K562 (cell line): Measurements from ENCODE around the gene HPSE2. TPM values are rescaled to one million over a fixed set of nuclear protein-coding genes. Genes with fewer than 3 reads are reported as not detected.

ENCODE experiments used
- microRNA-seq: library from miRNA; unstranded; fragments of <30 nt; microRNA quantifications from one replicate; pipeline ENCODE4, GENCODE V29; 2018; ENCODE audit warnings: borderline microRNAs expressed
- polyA plus RNA-seq, 8 experiments: library from polyadenylated mRNA; depleted of rRNA in 4 of 8; stranded (reverse) in 5 of 8; unstranded in 3 of 8; fragments of >200 nt; fragmentation: Nextera tagmentation in 2 of 8; fragmentation: Illumina TruSeq in 1 of 8; extraction: Ambion mirVana in 2 of 8; extraction: Trizol in 1 of 8; gene quantifications; 2 replicates each; pipeline versions ENCODE4 v1.2.1 to v1.2.3, GENCODE V29; 2011 to 2014; ENCODE audit warnings: inconsistent platforms in 1 of 8, missing spikeins in 1 of 8
- small RNA-seq: library from RNA; depleted of rRNA; stranded (forward); fragments of <200 nt; gene quantifications from one replicate; pipeline ENCODE3, GENCODE V24; 2014
- total RNA-seq, 7 experiments: library from RNA; depleted of rRNA in 6 of 7; stranded (reverse); fragments of >200 nt in 6 of 7; fragmentation: Illumina TruSeq in 2 of 7; extraction: Trizol in 2 of 7; gene quantifications; 2 replicates each; pipeline versions ENCODE4 v1.2.1 to v1.2.3, GENCODE V29; 2011 to 2021; ENCODE audit warnings: low replicate concordance in 1 of 7

The HPSE2 gene
- total and polyA plus RNA-seq, 9 of the 15 experiments (the other 6 are each of a cell fraction or from before 2014, with no cell fraction given), result 0.03 to 0.10 (median 0.04) TPM; not detected in 2

Small RNA genes lying within 50 kb of the gene (microRNA-seq; reads per million reads assigned to microRNA genes)
- 0.36 reads per million for gene MIR4685
- not detected for gene MIR6507

Small RNA genes lying within 50 kb of the gene (small RNA-seq; reads per million reads assigned to genes)
- not detected for gene MIR4685
- not detected for gene MIR6507

Other genes starting within 250 kb of the HPSE2 start
- gene CNNM1, start 93.5 kb upstream of the HPSE2 start, total RNA-seq (2014; rRNA removed), result not detected in 2 replicates
- gene CNNM1, start 93.5 kb upstream of the HPSE2 start, total RNA-seq (2014; rRNA removed; fragmentation: Illumina TruSeq; extraction: Trizol), result not detected in 2 replicates
- gene CNNM1, start 93.5 kb upstream of the HPSE2 start, total RNA-seq (2015; rRNA removed; fragmentation: Illumina TruSeq; extraction: Trizol), result not detected in 2 replicates
- gene CNNM1, start 93.5 kb upstream of the HPSE2 start, total RNA-seq (2021), result not detected in 2 replicates
- not detected in 2 replicates for gene CNNM1, start 93.5 kb upstream of the HPSE2 start, polyA plus RNA-seq (2011; rRNA removed)
- gene CNNM1, start 93.5 kb upstream of the HPSE2 start, polyA plus RNA-seq (2014; fragmentation: Illumina TruSeq; extraction: Trizol), result not detected in 2 replicates
- not detected for gene CNNM1, start 93.5 kb upstream of the HPSE2 start, polyA plus RNA-seq (2014; fragmentation: Nextera tagmentation; extraction: Ambion mirVana)
- gene CNNM1, start 93.5 kb upstream of the HPSE2 start, polyA plus RNA-seq (2014; rRNA removed), result not detected in 2 replicates
- 66.7 and 70.9 TPM in 2 replicates for gene GOT1, start 194.8 kb upstream of the HPSE2 start, total RNA-seq (2014; rRNA removed)
- gene GOT1, start 194.8 kb upstream of the HPSE2 start, total RNA-seq (2014; rRNA removed; fragmentation: Illumina TruSeq; extraction: Trizol), result 75.4 and 75.8 TPM in 2 replicates
- gene GOT1, start 194.8 kb upstream of the HPSE2 start, total RNA-seq (2015; rRNA removed; fragmentation: Illumina TruSeq; extraction: Trizol), result 53.0 and 55.7 TPM in 2 replicates
- 77.0 and 78.2 TPM in 2 replicates for gene GOT1, start 194.8 kb upstream of the HPSE2 start, total RNA-seq (2021)
- gene GOT1, start 194.8 kb upstream of the HPSE2 start, polyA plus RNA-seq (2011; rRNA removed), result 63.1 and 69.4 TPM in 2 replicates
- gene GOT1, start 194.8 kb upstream of the HPSE2 start, polyA plus RNA-seq (2014; fragmentation: Illumina TruSeq; extraction: Trizol), result 139 and 161 TPM in 2 replicates
- gene GOT1, start 194.8 kb upstream of the HPSE2 start, polyA plus RNA-seq (2014; fragmentation: Nextera tagmentation; extraction: Ambion mirVana), result 100 to 1,000 TPM; 116 to 166 TPM
- 61.7 and 68.3 TPM in 2 replicates for gene GOT1, start 194.8 kb upstream of the HPSE2 start, polyA plus RNA-seq (2014; rRNA removed)